Subcutaneous abdominal adipose tissue (tissue), 5 donors: ENCODE data around the gene NUP133.
A peak's percentile ranks its signal among the peaks of the same experiment; 100 is the strongest.
"Not testable (repeated sequence)": the region's sequence is repeated elsewhere in the genome, so short reads cannot be mapped to it uniquely, and the experiment has no call there.

Experiments
- H3K27ac ChIP-seq: one replicate; pipeline ENCODE4 v1.7.0; 2013; ENCODE audit warnings: low read depth, mild to moderate bottlenecking, inconsistent platforms, low read length, moderate library complexity
- H3K27me3 ChIP-seq, 5 donors: one replicate each; pipeline ENCODE4 v1.7.0; 2013; ENCODE audit warnings: low read length in 5 of 5, inconsistent platforms in 1 of 5; ENCODE audit not compliant: control insufficient read depth in 5 of 5, insufficient read depth in 4 of 5
- H3K36me3 ChIP-seq, 5 donors: one replicate each; pipeline ENCODE4 v1.7.0; 2013; ENCODE audit warnings: low read length in 5 of 5; ENCODE audit not compliant: control insufficient read depth in 5 of 5, insufficient read depth in 5 of 5
- H3K4me1 ChIP-seq, 5 donors: one replicate each; pipeline ENCODE4 v1.7.0; 2013; ENCODE audit warnings: low read length in 5 of 5, mild to moderate bottlenecking in 3 of 5, moderate library complexity in 1 of 5; ENCODE audit not compliant: control insufficient read depth in 5 of 5, insufficient read depth in 5 of 5
- H3K4me3 ChIP-seq, 5 donors: one replicate each; pipeline ENCODE4 v1.7.0; 2013; ENCODE audit warnings: low read length in 5 of 5, low read depth in 1 of 5
- H3K9ac ChIP-seq, 5 donors: one replicate each; pipeline ENCODE4 v1.7.0; 2013; ENCODE audit warnings: low read length in 5 of 5, mild to moderate bottlenecking in 4 of 5, moderate library complexity in 3 of 5
- H3K9me3 ChIP-seq, 5 donors: one replicate each; pipeline ENCODE4 v1.7.0; 2013; ENCODE audit warnings: low read length in 5 of 5; ENCODE audit not compliant: control insufficient read depth in 5 of 5
- donor health status: healthy.
- donor health status: healthy.
- donor health status: healthy.
- donor health status: healthy.
- donor health status: healthy.

NUP133 gene

DNA sequence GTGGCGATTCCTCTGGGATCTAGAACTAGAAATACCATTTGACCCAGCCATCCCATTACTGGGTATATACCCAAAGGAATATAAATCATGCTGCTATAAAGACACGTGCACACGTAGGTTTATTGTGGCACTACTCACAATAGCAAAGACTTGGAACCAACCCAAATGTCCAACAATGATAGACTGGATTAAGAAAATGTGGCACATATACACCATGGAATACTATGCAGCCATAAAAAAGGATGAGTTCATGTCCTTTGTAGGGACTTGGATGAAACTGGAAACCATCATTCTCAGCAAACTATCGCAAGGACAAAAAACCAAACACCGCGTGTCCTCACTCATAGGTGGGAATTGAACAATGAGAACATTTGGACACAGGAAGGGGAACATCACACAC is 3.5 kb upstream of the NUP133 start:
- not testable (repeated sequence) for H3K4me3 ChIP-seq, H3K9ac ChIP-seq, H3K27ac ChIP-seq, H3K9me3 ChIP-seq, H3K27me3 ChIP-seq, H3K36me3 ChIP-seq
- H3K4me1 ChIP-seq = peaks cover 10 to 27% (median 22%) of the 10 kb centered on the region in 5 donors

DNA sequence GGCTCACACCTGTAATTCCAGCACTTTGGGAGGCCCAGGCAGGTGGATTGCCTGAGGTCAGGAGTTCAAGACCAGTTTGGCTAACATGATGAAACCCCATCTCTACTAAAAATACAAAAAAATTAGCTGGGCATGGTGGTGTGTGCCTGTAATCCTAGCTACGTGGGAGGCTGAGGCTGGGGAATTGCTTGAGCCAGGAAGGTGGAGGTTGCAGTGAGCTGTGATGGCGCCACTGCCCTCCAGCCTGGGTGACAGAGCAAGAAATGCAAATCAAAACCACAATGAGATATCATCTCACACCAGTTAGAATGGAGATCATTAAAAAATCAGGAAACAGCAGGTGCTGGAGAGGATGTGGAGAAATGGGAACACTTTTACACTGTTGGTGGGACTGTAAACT is 3.1 kb upstream of the NUP133 start:
- H3K27ac ChIP-seq, H3K27me3 ChIP-seq, H3K36me3 ChIP-seq, H3K9me3 ChIP-seq, H3K4me3 ChIP-seq, H3K9ac ChIP-seq: not testable (repeated sequence)
- peaks cover 10 to 30% (median 25%) of the 10 kb centered on the region in 5 donors for H3K4me1 ChIP-seq

DNA sequence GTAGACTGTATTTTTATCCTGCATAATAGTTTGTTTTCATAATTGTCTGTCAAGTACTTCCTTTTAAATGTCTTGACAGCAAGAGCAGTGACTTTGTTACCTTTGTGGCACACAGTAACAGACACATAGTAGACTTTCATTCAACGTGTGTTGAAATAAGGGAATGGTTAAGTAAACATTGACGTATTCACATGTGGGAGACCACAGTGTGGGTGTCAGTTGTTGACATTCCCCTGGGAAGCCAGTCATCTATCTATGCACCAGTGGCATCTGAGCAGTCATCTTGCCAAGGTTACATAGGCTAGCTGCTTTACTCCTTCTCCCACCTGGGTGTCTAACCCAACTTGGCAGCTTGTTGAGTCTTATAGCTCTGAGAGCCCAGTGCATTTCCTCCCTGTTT is 1.4 kb upstream of the NUP133 start:
- Histone ChIP-seq H3K27ac (no peak overlapping the region), H3K9me3 (no peaks in the 10 kb centered on the region)

DNA sequence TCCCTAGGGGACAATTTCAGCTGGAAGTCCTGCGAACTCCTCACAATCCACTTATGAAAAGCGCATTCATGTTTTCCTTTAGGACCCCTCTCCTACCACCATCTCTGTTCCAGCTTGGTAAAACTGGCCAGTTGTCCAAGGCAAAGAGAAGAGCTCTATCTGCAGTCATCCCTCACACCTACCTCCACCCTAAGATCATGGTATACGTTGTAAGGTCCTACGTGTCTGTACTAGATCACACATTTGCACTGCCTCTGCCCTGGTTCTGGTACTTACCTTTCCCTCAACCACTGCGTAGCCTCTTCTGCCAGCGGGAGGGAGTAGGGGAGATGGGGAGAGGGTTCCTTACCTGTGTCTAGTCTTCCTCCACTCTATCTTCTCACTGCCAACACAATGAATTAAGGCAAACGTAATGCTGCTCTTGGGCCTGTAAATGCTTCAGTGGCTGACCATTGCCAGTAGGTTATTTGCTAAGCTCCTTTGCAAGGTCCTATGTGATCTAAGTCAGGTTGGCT is 739 bp upstream of the NUP133 start:
- no peaks in the 10 kb centered on the region for H3K27me3 ChIP-seq
- H3K4me1 ChIP-seq = peaks cover 10 to 25% (median 22%) of the 10 kb centered on the region in 5 donors
- H3K4me3 ChIP-seq = peak overlapping the region; percentile 89 to 99 (median 95)
- H3K27ac ChIP-seq = peak overlapping the region; percentile 95
- H3K36me3 ChIP-seq = peaks cover 0 to 7% (median 5%) of the 10 kb centered on the region in 5 donors
- H3K9ac ChIP-seq = peak overlapping the region; percentile 97 to 99 (median 98)
- H3K9me3 ChIP-seq = no peaks in the 10 kb centered on the region

More for the DNA sequence above, 1.4 kb upstream of the NUP133 start:
- H3K9ac ChIP-seq = no peak overlapping the region
- H3K27me3 ChIP-seq = no peaks in the 10 kb centered on the region
- H3K4me3 ChIP-seq = no peak overlapping the region
- H3K36me3 ChIP-seq = peaks cover 0 to 5% (median 4%) of the 10 kb centered on the region in 5 donors
- peaks cover 10 to 29% (median 25%) of the 10 kb centered on the region in 5 donors for H3K4me1 ChIP-seq

DNA sequence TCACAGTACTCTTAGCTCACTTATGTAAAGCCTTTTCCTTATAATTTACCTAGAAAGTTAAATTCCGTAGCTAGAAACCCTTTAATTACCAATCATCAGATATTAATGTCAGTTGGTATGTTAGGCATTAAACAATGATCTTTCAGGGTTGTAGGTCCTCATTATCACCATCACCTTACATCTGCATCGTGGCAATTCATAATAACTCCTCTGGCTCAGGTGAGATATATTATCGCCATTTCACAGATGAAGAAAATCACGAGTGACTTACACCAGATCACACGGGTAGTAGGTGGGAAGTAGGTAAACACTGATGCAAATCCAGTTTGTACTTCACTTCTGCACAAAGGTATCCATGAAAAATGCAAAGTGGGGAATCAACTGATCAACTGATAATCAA is 639 bp downstream of the NUP133 start:
- Histone ChIP-seq H3K27me3 (no peaks in the 10 kb centered on the region), H3K9ac (peak overlapping the region; percentile 97 to 99 (median 98)), H3K27ac (peak overlapping the region; percentile 95), H3K4me3 (peak overlapping the region; percentile 89 to 97 (median 95)), H3K4me1 (peaks cover 10 to 25% (median 22%) of the 10 kb centered on the region in 5 donors), H3K9me3 (no peaks in the 10 kb centered on the region), H3K36me3 (peaks cover 0 to 8% (median 7%) of the 10 kb centered on the region in 5 donors)

DNA sequence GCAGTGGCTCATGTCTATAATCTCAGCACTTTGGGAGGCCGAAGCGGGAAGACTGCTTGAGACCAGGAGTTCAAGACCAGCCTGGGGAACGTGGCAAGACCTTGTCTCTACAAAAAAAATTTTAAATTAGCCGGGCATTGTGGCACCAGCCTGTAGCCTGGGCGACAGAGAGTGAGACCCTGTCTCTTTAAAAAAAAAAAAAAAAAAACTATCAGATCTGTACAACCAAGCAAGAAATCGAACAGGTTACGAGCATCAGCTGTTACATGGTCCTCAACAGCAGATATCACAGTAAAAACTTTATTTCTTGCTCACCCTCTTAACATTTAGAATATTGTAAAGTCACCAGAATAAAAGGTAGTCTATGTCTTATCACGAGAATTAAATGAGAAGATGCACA is 1.5 kb downstream of the NUP133 start:
- Histone ChIP-seq H3K4me1 (peaks cover 10 to 25% (median 22%) of the 10 kb centered on the region in 5 donors), H3K27ac (no peak overlapping the region), H3K9me3 (no peaks in the 10 kb centered on the region), H3K9ac (peak overlapping the region in 1 of 5 donors; percentile 98), H3K4me3 (peak overlapping the region in 1 of 5 donors; percentile 95), H3K36me3 (peaks cover 2 to 12% (median 11%) of the 10 kb centered on the region in 5 donors), H3K27me3 (no peaks in the 10 kb centered on the region)

DNA sequence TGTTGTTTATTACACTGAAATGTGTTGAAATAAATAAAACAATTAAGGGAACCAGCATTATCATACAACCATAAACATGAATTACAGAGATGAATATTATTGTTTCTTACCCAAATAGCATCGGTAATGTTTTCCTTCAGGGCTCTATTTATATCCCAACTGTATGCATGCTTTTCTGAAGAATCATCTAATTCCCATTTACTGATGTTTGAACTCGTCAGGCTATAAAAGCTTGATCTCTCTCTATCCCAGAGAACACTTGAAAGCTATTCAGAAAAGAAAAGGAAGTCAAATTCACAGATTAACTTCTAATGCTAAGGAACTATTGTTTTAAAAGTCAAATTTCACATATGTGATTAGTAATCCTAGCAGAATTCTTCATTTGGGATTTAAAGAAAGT is 12.4 kb downstream of the NUP133 start:
- Histone ChIP-seq H3K4me3 (no peak overlapping the region), H3K27me3 (no peaks in the 10 kb centered on the region), H3K27ac (no peak overlapping the region), H3K4me1 (no peaks in the 10 kb centered on the region), H3K9ac (no peak overlapping the region), H3K9me3 (no peaks in the 10 kb centered on the region), H3K36me3 (peaks cover 52 to 86% (median 77%) of the 10 kb centered on the region in 5 donors)

DNA sequence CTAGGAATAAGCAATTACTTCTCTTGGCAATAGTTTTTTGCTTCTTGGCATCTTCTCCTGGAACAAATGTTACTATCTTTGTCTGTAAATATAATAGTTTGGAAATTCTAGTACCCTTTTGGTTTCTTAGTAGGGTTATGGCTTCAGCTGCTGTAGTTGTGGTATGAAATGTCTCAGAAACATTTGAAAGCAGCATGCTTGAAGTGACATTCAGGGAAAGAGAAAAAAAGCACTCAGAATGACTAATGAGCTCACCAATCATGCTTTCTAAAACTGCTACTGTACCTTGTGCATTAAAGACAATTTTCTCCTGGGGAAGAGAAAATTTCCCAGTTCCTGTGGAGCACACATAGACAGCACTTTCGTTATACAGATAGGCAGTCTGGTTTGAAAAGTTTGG is 21.0 kb downstream of the NUP133 start:
- Histone ChIP-seq H3K9me3 (no peaks in the 10 kb centered on the region), H3K27ac (no peak overlapping the region), H3K36me3 (peaks cover 33 to 85% (median 66%) of the 10 kb centered on the region in 5 donors), H3K27me3 (no peaks in the 10 kb centered on the region), H3K4me1 (no peaks in the 10 kb centered on the region), H3K4me3 (no peak overlapping the region), H3K9ac (no peak overlapping the region)

DNA sequence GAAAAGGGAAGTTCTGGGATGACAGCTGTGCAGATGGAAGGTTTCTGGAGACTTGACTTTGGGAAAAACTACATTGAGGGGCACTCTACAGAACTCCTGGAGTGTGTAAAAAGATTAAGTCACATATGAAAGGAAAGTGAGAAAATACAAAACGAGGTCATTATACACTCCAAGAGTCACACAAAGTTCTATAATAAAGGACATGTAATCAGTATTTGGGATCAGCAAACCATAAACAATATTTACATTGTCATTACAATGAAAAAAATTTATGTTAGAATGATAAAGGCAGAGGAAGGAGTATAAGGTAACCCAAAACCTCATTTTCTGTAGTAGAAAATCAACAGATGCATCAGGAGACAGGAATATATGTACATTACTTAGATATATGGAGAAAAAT is 22.8 kb downstream of the NUP133 start:
- peaks cover 29 to 84% (median 65%) of the 10 kb centered on the region in 5 donors for H3K36me3 ChIP-seq

DNA sequence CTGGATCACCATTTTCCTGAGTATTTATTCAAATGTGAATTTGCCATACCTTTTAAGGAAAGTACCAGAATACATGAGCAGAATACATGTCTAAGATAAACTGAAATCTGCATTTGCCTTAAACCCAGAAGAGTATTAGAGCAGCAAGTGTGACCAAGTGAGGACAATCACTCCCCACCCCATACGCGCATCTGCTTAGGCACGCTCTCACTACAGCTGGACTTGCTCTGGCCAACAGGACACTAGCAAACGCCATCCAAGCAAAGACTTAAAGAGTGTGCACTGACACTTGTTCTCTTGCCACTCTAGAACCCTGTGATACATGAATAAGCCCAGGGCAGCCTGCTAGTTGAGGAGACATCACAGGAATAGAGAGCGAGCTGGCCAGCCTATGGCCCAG is 25.6 kb downstream of the NUP133 start:
- Histone ChIP-seq H3K36me3 (peaks cover 43 to 88% (median 65%) of the 10 kb centered on the region in 5 donors), H3K9ac (no peak overlapping the region), H3K27me3 (no peaks in the 10 kb centered on the region), H3K4me1 (peaks cover 0 to 2% (median 0%) of the 10 kb centered on the region in 5 donors), H3K9me3 (no peaks in the 10 kb centered on the region), H3K27ac (no peak overlapping the region), H3K4me3 (no peak overlapping the region)

More for the DNA sequence above, 22.8 kb downstream of the NUP133 start:
- no peak overlapping the region for H3K27ac ChIP-seq
- H3K4me3 ChIP-seq = no peak overlapping the region
- peaks cover 0 to 2% (median 0%) of the 10 kb centered on the region in 5 donors for H3K4me1 ChIP-seq
- H3K9ac ChIP-seq = no peak overlapping the region
- no peaks in the 10 kb centered on the region for H3K27me3 ChIP-seq
- H3K9me3 ChIP-seq = no peaks in the 10 kb centered on the region
